Lower lobe of right lung (tissue), 2 donors: Measurements from ENCODE around the gene FGFBP2. TPM values are rescaled to one million over a fixed set of nuclear protein-coding genes. Genes with fewer than 3 reads are reported as not detected.

Experiments used
- ATAC-seq, 2 donors: fragments of 200-7000 bp; cut with Tn5 transposase; one replicate each; pipeline ENCODE4 v1.9.1; 2020 to 2022; ENCODE audit warnings: mild to moderate bottlenecking in 2 of 2, moderate library complexity in 2 of 2
- DNase-seq: peaks from one replicate; pipeline ENCODE4 v3.0.0-alpha.2; 2020
- H3K27ac ChIP-seq: fragments of 200-600 bp; one replicate; pipeline ENCODE4 v1.8.0; 2022
- H3K27me3 ChIP-seq: fragments of 200-600 bp; one replicate; pipeline ENCODE4 v1.8.0; 2022; ENCODE audit warnings: low read depth
- H3K36me3 ChIP-seq: fragments of 200-600 bp; one replicate; pipeline ENCODE4 v1.8.0; 2022; ENCODE audit warnings: mild to moderate bottlenecking
- H3K4me1 ChIP-seq: fragments of 200-600 bp; one replicate; pipeline ENCODE4 v1.8.0; 2022
- H3K4me3 ChIP-seq: fragments of 200-600 bp; one replicate; pipeline ENCODE4 v1.8.0; 2022; ENCODE audit warnings: mild to moderate bottlenecking
- H3K9me3 ChIP-seq: fragments of 200-600 bp; one replicate; pipeline ENCODE4 v1.8.0; 2022
- intact Hi-C: fragments of 100-400 bp; cut with DNase I; formaldehyde crosslinking; loops from one replicate; pipeline ENCODE4 v1.11.0; 2022
- long read RNA-seq: library from polyadenylated mRNA; unstranded; transcript quantifications from one replicate; pipeline ENCODE4 v2.0.0, GENCODE V29; 2021
- total RNA-seq: library from RNA; stranded (reverse); fragmentation: NEBNext Ultra II Directional; extraction: Animal tissue kit (Norgen Biotek cat#: 25700); gene quantifications from one replicate; pipeline ENCODE4 v1.2.1, GENCODE V29; 2021
- TF ChIP-seq, protein P1 (sequence below): fragments of 200-600 bp; IDR thresholded peaks from one replicate; pipeline ENCODE4 v1.8.0; 2022; ENCODE audit warnings: antibody characterized with exemption, mild to moderate bottlenecking
- donor health status: DM: no; HTN: yes; CAD: no; lungs with severe emphysema.

Gene FGFBP2, protein sequence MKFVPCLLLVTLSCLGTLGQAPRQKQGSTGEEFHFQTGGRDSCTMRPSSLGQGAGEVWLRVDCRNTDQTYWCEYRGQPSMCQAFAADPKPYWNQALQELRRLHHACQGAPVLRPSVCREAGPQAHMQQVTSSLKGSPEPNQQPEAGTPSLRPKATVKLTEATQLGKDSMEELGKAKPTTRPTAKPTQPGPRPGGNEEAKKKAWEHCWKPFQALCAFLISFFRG
- total RNA-seq: 5.1 TPM
- long read RNA-seq, transcript FGFBP2-201 (2 exons, 1,168 nt): major isoform, 6 of 6 reads
- long read RNA-seq, partial matches to known transcripts: 0 of 6 reads
- long read RNA-seq, other reads (novel, unspliced or antisense): 0 of 6 reads

DNA sequence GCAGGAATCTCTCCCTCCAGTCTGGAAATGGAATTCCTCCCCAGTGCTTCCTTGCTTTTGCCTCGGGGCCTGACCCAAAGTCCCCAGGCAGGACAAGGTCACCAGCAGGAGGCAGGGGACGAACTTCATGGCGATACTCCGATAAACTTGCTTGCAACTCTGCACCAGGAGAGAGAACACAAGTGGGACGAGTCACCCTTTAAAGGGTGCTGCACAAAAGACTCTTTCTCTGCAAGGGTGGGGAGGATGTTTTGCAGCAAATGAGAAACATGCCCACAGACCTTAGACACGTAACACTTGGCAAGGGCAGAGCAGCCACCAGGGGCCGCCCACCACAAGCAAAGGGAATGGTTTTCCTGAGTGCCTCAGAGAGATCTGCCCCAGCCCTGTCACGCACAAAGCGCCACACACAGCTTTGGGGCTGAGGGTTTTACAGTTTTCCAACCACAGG, at the start of gene FGFBP2:
FGFBP2 (minus strand) TSS at position 175 of the 451 bp plus-strand sequence; CDS start at position 129, 46 bp downstream.
- H3K27me3 ChIP-seq: no peaks in the 10 kb centered on the region
- no peak within 1 kb of the TSS for H3K27ac ChIP-seq
- ATAC-seq (peak; percentile 76), DNase-seq (peak; percentile 59)
- TF ChIP-seq, protein P1, sequence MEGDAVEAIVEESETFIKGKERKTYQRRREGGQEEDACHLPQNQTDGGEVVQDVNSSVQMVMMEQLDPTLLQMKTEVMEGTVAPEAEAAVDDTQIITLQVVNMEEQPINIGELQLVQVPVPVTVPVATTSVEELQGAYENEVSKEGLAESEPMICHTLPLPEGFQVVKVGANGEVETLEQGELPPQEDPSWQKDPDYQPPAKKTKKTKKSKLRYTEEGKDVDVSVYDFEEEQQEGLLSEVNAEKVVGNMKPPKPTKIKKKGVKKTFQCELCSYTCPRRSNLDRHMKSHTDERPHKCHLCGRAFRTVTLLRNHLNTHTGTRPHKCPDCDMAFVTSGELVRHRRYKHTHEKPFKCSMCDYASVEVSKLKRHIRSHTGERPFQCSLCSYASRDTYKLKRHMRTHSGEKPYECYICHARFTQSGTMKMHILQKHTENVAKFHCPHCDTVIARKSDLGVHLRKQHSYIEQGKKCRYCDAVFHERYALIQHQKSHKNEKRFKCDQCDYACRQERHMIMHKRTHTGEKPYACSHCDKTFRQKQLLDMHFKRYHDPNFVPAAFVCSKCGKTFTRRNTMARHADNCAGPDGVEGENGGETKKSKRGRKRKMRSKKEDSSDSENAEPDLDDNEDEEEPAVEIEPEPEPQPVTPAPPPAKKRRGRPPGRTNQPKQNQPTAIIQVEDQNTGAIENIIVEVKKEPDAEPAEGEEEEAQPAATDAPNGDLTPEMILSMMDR: peak; percentile 41
- H3K9me3 ChIP-seq: no peaks in the 10 kb centered on the region
- H3K4me1 ChIP-seq: no peaks in the 10 kb centered on the region
- no peaks in the 10 kb centered on the region for H3K36me3 ChIP-seq
- no peak within 1 kb of the TSS for H3K4me3 ChIP-seq
- intact Hi-C loops: no loop called here

DNA sequence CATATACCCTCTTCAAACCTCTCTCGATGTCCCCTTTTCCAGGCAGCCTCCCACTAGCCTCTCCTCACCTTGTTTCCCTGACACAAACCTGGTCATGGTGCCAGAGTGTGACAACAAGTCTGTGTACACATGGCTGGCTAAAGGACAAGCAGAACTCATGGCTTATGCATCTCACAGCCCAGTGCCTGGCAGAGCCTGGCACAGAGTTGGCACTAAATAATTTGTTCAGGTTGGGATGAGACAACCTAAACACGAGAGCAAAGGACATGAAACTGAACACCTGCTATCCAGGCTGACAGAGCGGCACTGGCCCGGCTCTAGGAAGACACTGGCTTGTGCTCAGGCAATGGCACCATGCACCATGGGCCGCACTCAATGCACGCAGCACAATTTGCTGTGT, 48.2 kb upstream of the FGFBP2 start:
- ATAC-seq: no peak
- H3K4me3 ChIP-seq: no peak overlapping the region
- intact Hi-C loops: no loop called here

DNA sequence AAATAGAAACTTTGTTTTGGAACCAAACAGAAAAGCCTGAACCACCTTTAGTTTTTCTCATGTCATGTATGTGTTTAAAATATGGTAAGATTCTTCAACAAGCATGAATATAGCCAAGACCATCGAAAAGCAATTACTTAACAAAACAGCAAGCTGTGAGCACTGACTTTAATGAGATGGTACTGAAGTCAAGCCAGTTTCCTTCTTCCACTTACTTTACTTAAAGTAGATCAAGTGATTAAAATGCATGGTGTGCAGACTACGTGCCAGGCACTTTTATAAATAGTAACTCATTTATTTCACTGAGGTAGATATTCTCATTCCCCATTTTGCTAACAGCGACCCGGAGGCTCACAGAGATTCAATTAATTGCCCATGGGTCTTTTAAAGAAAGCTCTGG, 46.2 kb upstream of the FGFBP2 start:
- intact Hi-C loops: no loop called here
- DNase-seq: no peak
- Histone ChIP-seq H3K27me3 (no peaks in the 10 kb centered on the region), H3K9me3 (no peaks in the 10 kb centered on the region), H3K27ac (no peak overlapping the region), H3K36me3 (no peaks in the 10 kb centered on the region), H3K4me3 (no peak overlapping the region), H3K4me1 (no peaks in the 10 kb centered on the region)
- ATAC-seq: no peak
- TF ChIP-seq, protein P1: no peak

More for the DNA sequence above, 48.2 kb upstream of the FGFBP2 start:
- H3K9me3 ChIP-seq: no peaks in the 10 kb centered on the region
- no peak overlapping the region for H3K27ac ChIP-seq
- no peaks in the 10 kb centered on the region for H3K27me3 ChIP-seq
- H3K36me3 ChIP-seq: no peaks in the 10 kb centered on the region
- no peak for DNase-seq
- TF ChIP-seq, protein P1: no peak
- no peaks in the 10 kb centered on the region for H3K4me1 ChIP-seq

DNA sequence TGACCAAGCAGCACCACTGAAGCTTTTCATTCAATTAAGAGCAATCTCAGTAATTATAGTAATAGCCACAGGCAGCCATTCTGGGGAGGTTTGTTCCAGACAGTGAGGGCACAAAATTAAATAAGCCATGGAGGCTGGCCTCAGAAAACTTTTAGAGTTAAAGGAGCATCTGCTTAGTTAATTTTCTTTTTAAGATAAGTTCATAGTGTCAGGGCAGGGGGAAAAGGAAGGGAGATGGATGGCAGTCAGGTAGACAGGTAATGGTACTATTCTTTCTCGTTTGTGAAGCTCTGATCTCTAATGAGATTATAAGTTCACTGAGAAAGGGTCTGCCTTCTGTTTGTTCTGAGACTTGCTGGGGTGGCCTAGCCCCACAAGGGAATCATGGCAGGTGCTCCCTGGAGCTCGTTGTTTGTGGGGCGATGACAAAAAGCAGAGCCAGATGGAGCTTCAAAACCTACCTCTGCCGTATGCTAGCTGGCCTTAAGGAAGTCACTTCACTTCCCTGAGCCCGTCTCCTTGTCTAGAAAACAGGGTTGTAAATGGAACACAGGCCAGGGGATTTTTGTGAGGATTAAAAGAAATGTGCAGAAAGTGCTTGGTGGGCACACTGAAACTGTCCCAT, 44.6 kb upstream of the FGFBP2 start:
- H3K27me3 ChIP-seq: no peaks in the 10 kb centered on the region
- TF ChIP-seq, protein P1: no peak
- intact Hi-C loops: no loop called here
- no peak for DNase-seq
- no peak for ATAC-seq
- H3K4me1 ChIP-seq: no peaks in the 10 kb centered on the region
- H3K9me3 ChIP-seq: no peaks in the 10 kb centered on the region
- no peaks in the 10 kb centered on the region for H3K36me3 ChIP-seq
- no peak overlapping the region for H3K27ac ChIP-seq
- H3K4me3 ChIP-seq: no peak overlapping the region

DNA sequence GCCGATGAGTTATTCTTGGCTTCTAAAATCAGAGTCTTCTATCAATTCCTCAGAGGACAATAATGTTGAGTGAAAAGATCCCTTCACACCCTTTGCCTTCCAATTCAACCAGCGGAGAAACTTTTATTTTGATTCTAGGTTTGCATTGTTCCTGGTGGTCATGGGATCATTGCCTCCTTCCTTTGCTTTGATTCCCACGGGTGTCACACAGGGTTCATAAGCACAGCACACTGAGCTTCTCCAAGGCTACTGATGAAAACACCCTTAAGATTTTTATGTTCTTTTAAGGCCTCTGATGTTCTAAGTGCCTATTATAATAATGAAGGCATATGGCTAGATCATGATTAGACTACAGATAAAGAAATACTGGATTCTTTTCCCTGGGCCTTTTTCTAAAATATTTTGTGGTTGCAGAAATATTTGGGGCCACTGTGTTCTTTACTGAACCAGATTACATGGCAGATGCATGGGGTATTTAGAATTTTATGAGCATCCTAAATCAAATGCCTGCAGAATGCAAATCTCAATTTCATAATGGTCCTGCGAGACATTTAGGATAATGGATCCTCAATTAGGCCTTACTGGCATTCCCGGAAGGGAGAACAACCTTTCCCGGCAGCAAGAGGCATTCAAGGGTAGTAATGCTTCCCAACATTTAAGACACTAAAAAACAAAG, 43.9 kb upstream of the FGFBP2 start:
- TF ChIP-seq, protein P1: no peak
- intact Hi-C loops: no loop called here

More for the DNA sequence above, 43.9 kb upstream of the FGFBP2 start:
- H3K27ac ChIP-seq: no peak overlapping the region
- no peaks in the 10 kb centered on the region for H3K4me1 ChIP-seq
- DNase-seq (no peak), ATAC-seq (no peak)
- H3K36me3 ChIP-seq: no peaks in the 10 kb centered on the region
- no peaks in the 10 kb centered on the region for H3K9me3 ChIP-seq
- H3K4me3 ChIP-seq: no peak overlapping the region
- H3K27me3 ChIP-seq: no peaks in the 10 kb centered on the region
